Measurements from ENCODE around the gene PCDHAC1. TPM values are rescaled to one million over a fixed set of nuclear protein-coding genes. Genes with fewer than 3 reads are reported as not detected.

The PCDHAC1 gene
- total RNA-seq, 1 experiment from 2014 or later, result 7.2 TPM

GRCh38 chr5:140973550-140973949, 47.5 kb downstream of the PCDHAC1 start:
- ChIA-PET POLR2A (ENCODE audit: low non-redundant PET) (no interaction called here), CTCF (no interaction called here)
- intact Hi-C loops (cut with micrococcal nuclease; ENCODE audit: unreplicated experiment), result no loop called here
- Histone ChIP-seq H3K4me1 (ENCODE audit: insufficient read depth, low read length, poor library complexity, severe bottlenecking) (peaks cover 64% of the 10 kb centered on the region), H3K9me3 (ENCODE audit: low read depth, low read length, poor library complexity, severe bottlenecking) (no peaks in the 10 kb centered on the region), H3K36me3 (ENCODE audit: insufficient read depth, low read length, poor library complexity, severe bottlenecking) (no peaks in the 10 kb centered on the region), H3K27me3 (replicated peaks; ENCODE audit: insufficient read depth, low read depth, low read length, poor library complexity) (no peaks in the 10 kb centered on the region), H3K27ac (ENCODE audit: low read depth, low read length, poor library complexity, severe bottlenecking) (no peak overlapping the region), H3K4me3 (ENCODE audit: low read depth, low read length, poor library complexity, severe bottlenecking) (no peak overlapping the region)
- no peak for TF ChIP-seq EZH2 (IDR thresholded peaks at IDR 0.05; ENCODE audit: borderline replicate concordance, low read depth, low read length, poor library complexity, severe bottlenecking)
- TF ChIP-seq CTCF (conservative IDR thresholded peaks at IDR 0.05; ENCODE audit: low read depth, low read length), result no peak
- no peak for DNase-seq (ENCODE audit: low spot score)
- no TSS peak for BruUV-seq (replicated peaks)

DNA sequence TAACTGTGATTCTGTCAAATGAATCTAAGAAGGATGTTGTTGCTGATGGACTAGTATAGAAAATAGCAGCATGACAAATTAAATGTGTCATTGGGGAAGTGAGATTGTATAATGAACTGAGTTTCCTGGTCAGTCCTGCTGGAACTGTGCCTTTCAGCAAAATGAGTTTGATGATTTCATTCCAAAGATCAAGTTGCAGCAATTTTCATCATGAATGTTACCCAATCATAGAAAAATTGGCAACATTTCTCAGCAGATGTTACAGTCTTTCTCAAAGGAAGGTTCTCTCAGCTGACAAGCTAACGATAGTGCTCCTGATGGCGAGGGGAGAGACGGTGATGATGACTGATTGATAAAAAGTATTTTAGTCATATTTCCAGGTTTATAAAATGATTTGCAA, 50.9 kb downstream of the PCDHAC1 start:
- no peaks in the 10 kb centered on the region for H3K27me3 ChIP-seq (replicated peaks; ENCODE audit: insufficient read depth, low read depth, low read length, poor library complexity)
- peaks cover 45% of the 10 kb centered on the region for H3K4me1 ChIP-seq (ENCODE audit: insufficient read depth, low read length, poor library complexity, severe bottlenecking)
- CTCF ChIA-PET, result interaction anchor here (0.6 kb wide), 1 partner anchor 618 kb away, joined by 4 read pairs; no protein-coding TSS in a partner anchor
- H3K4me3 ChIP-seq (ENCODE audit: low read depth, low read length, poor library complexity, severe bottlenecking), result peak overlapping the region; percentile 11
- POLR2A ChIA-PET (ENCODE audit: low non-redundant PET), result interaction anchor here (0.7 kb wide), 1 partner anchor 635 kb away, joined by 3 read pairs; no protein-coding TSS in a partner anchor
- TF ChIP-seq EZH2 (IDR thresholded peaks at IDR 0.05; ENCODE audit: borderline replicate concordance, low read depth, low read length, poor library complexity, severe bottlenecking), result no peak
- no peak for TF ChIP-seq CTCF (conservative IDR thresholded peaks at IDR 0.05; ENCODE audit: low read depth, low read length)
- DNase-seq (ENCODE audit: low spot score), result peak; percentile 83
- intact Hi-C loops (cut with micrococcal nuclease; ENCODE audit: unreplicated experiment), result no loop called here
- no TSS peak for BruUV-seq (replicated peaks)
- H3K36me3 ChIP-seq (ENCODE audit: insufficient read depth, low read length, poor library complexity, severe bottlenecking), result peaks cover 3% of the 10 kb centered on the region
- H3K9me3 ChIP-seq (ENCODE audit: low read depth, low read length, poor library complexity, severe bottlenecking), result no peaks in the 10 kb centered on the region
- peak overlapping the region; percentile 83 for H3K27ac ChIP-seq (ENCODE audit: low read depth, low read length, poor library complexity, severe bottlenecking)

GRCh38 chr5:140978260-140978659, 52.2 kb downstream of the PCDHAC1 start:
- no peak for TF ChIP-seq EZH2 (IDR thresholded peaks at IDR 0.05; ENCODE audit: borderline replicate concordance, low read depth, low read length, poor library complexity, severe bottlenecking)
- TF ChIP-seq CTCF (conservative IDR thresholded peaks at IDR 0.05; ENCODE audit: low read depth, low read length), result no peak
- DNase-seq (ENCODE audit: low spot score), result no peak
- peaks cover 3% of the 10 kb centered on the region for H3K36me3 ChIP-seq (ENCODE audit: insufficient read depth, low read length, poor library complexity, severe bottlenecking)
- peaks cover 46% of the 10 kb centered on the region for H3K4me1 ChIP-seq (ENCODE audit: insufficient read depth, low read length, poor library complexity, severe bottlenecking)
- CTCF ChIA-PET, result no interaction called here
- POLR2A ChIA-PET (ENCODE audit: low non-redundant PET), result no interaction called here
- no peak overlapping the region for H3K4me3 ChIP-seq (ENCODE audit: low read depth, low read length, poor library complexity, severe bottlenecking)
- no peaks in the 10 kb centered on the region for H3K9me3 ChIP-seq (ENCODE audit: low read depth, low read length, poor library complexity, severe bottlenecking)
- intact Hi-C loops (cut with micrococcal nuclease; ENCODE audit: unreplicated experiment), result no loop called here
- no peaks in the 10 kb centered on the region for H3K27me3 ChIP-seq (replicated peaks; ENCODE audit: insufficient read depth, low read depth, low read length, poor library complexity)
- BruUV-seq (replicated peaks), result no TSS peak
- peak overlapping the region; percentile 83 for H3K27ac ChIP-seq (ENCODE audit: low read depth, low read length, poor library complexity, severe bottlenecking)

All from A673 (cell line).